Mucosa of stomach (tissue), 1 donor: ENCODE measurements around the gene ABHD17A.
A peak's percentile ranks its signal among the peaks of the same experiment; 100 is the strongest.
"Not testable (repeated sequence)": the region's sequence is repeated elsewhere in the genome, so short reads cannot be mapped to it uniquely, and the experiment has no call there.

Source experiments
- H3K27me3 ChIP-seq: one replicate; pipeline ENCODE4 v1.7.0; 2013; ENCODE audit warnings: mild to moderate bottlenecking, low read length; ENCODE audit not compliant: control insufficient read depth, insufficient read depth
- H3K36me3 ChIP-seq: one replicate; pipeline ENCODE4 v1.7.0; 2013; ENCODE audit warnings: low read length; ENCODE audit not compliant: control insufficient read depth, insufficient read depth
- H3K4me1 ChIP-seq: one replicate; pipeline ENCODE4 v1.7.0; 2013; ENCODE audit warnings: mild to moderate bottlenecking, low read length; ENCODE audit not compliant: control insufficient read depth, insufficient read depth
- H3K4me3 ChIP-seq: one replicate; pipeline ENCODE4 v1.7.0; 2013; ENCODE audit warnings: low read length
- H3K9ac ChIP-seq: one replicate; pipeline ENCODE4 v1.7.0; 2013; ENCODE audit warnings: mild to moderate bottlenecking, low read length, moderate library complexity
- H3K9me3 ChIP-seq: one replicate; pipeline ENCODE4 v1.7.0; 2013; ENCODE audit warnings: mild to moderate bottlenecking, low read length, moderate library complexity; ENCODE audit not compliant: control insufficient read depth
- donor health status: Pancreatic carcinoma.

ABHD17A gene

DNA sequence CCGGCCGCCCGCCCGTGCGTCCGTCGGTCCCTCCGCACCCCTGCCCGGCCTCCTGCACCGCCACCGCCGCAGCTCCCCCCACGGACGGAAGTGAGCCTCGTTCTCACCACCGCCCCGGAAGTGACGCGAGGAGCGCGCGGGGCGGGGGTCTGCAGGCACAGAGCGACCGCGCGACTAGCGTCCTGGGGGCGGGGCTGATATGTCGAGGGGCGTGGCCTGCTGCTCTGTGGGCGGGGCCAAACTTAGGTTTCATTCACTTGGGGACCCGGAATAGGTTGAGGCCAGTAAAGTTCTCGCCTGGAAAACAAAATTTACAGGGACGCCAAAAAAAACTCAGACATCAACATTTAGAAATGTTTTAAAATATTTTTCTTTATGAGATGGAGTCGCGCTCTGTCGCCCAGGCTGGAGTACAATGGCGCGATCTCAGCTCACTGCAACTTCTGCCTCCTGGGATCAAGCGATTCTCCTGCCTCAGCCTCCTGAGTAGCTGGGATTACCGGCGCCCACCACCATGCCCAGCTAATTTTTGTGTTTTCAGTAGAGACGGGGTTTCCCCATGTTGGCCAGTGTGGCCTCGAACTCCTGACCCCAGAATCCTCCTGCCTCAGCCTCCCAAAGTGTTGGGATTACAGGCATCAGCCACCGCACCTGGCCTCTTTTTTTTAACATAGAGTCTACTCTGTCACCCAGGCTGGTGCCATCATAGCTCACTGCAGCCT is at the start of gene ABHD17A:
ABHD17A (minus strand) TSS at position 99 of the 722 bp plus-strand sequence. CDS start 3,930 bp downstream, outside the sequence.
- H3K27me3 ChIP-seq, H3K9me3 ChIP-seq, H3K36me3 ChIP-seq: not testable (repeated sequence)
- Histone ChIP-seq H3K9ac (peak within 1 kb of the TSS; percentile 72), H3K4me1 (peaks cover 21% of the 10 kb centered on the region), H3K4me3 (peak within 1 kb of the TSS; percentile 60)

DNA sequence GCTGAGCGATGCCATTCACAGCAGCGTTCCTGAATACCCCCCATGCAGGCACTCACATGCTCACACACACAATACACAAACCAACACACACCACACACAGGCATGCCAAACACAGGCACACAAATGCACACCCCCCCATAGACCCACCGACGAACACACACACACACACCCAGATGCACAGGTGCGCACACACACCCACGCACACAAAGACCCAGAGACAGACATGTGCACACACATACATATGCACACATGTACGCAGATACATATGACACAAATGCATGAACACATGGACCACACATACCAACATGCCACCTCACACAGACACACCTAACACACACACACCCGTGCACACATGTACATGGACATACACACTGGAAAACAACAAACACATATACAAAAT is 48.6 kb upstream of the ABHD17A start:
- H3K36me3 ChIP-seq: no peaks in the 10 kb centered on the region
- peaks cover 21% of the 10 kb centered on the region for H3K4me1 ChIP-seq
- peaks cover 8% of the 10 kb centered on the region for H3K27me3 ChIP-seq
- H3K9ac ChIP-seq: no peak overlapping the region
- H3K9me3 ChIP-seq: no peaks in the 10 kb centered on the region
- H3K4me3 ChIP-seq: no peak overlapping the region

GRCh38 chr19:1933244-1933643 is 47.9 kb upstream of the ABHD17A start:
- no peaks in the 10 kb centered on the region for H3K36me3 ChIP-seq
- H3K9me3 ChIP-seq: no peaks in the 10 kb centered on the region

GRCh38 chr19:1932395-1932794 is 47.1 kb upstream of the ABHD17A start:
- Histone ChIP-seq H3K27me3 (peaks cover 8% of the 10 kb centered on the region), H3K9ac (no peak overlapping the region), H3K36me3 (no peaks in the 10 kb centered on the region), H3K9me3 (no peaks in the 10 kb centered on the region), H3K4me3 (no peak overlapping the region), H3K4me1 (peaks cover 22% of the 10 kb centered on the region)

More at GRCh38 chr19:1933244-1933643, 47.9 kb upstream of the ABHD17A start:
- Histone ChIP-seq H3K4me3 (no peak overlapping the region), H3K4me1 (peaks cover 22% of the 10 kb centered on the region), H3K27me3 (peaks cover 8% of the 10 kb centered on the region), H3K9ac (no peak overlapping the region)

DNA sequence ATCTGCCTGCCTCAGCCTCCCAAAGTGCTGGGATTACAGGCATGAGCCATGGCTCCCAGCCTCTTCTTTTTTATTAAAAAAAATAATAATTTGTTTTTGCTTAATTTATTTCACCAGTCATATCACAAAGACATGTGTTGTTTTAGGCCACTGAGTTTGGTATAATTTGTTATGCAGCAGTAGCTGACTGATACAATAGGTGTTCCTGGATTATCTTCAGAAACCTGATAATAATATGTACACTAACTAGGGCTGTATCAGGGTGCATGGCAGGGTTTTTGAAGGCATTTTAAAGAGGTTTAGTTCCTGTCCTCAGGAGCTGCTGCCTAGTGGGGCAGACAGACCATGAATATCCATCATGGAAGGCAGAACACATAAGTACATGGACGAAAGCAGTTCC is 46.1 kb upstream of the ABHD17A start:
- H3K4me3 ChIP-seq: no peak overlapping the region
- no peaks in the 10 kb centered on the region for H3K9me3 ChIP-seq
- no peak overlapping the region for H3K9ac ChIP-seq
- no peaks in the 10 kb centered on the region for H3K36me3 ChIP-seq
- H3K27me3 ChIP-seq: peaks cover 8% of the 10 kb centered on the region
- H3K4me1 ChIP-seq: peaks cover 22% of the 10 kb centered on the region

DNA sequence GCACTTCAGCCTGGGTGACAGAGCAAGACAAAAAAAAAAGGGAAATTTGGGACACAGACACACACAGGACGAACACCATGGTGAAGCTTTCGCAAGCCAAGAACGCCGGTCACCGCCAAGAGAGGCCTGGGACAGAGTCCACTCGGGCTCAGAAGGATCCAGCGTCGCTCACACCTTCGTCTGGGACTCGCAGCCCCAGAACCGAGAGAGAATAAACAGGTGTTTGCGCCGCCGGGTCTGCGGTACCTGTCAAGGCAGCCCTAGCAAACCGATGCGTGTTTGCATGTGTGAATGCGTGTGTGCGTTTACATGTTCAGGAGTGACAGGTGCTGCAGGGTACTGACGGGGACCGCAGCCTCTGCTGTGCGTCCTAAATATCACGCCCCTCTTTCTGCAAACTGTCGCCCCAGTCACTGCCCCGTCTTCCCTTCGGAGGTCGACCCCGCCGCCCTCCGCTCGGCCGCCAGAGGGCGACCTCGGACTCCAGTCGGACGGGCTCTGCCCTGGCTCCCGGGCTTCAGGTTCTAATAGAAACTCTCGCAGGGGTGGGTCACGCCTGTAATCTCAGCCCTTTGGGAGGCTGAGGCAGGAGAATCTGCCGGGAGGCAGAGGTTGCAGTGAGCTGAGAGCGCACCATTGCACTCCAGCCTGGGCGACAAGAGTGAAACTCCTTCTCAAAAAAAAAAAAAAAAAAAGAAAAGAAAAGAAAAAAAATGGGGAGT is 43.9 kb upstream of the ABHD17A start:
- H3K9me3 ChIP-seq: no peaks in the 10 kb centered on the region
- peaks cover 13% of the 10 kb centered on the region for H3K4me1 ChIP-seq
- H3K36me3 ChIP-seq: no peaks in the 10 kb centered on the region
- H3K27me3 ChIP-seq: peaks cover 4% of the 10 kb centered on the region
- H3K4me3 ChIP-seq: peak overlapping the region; percentile 19
- peak overlapping the region; percentile 47 for H3K9ac ChIP-seq

DNA sequence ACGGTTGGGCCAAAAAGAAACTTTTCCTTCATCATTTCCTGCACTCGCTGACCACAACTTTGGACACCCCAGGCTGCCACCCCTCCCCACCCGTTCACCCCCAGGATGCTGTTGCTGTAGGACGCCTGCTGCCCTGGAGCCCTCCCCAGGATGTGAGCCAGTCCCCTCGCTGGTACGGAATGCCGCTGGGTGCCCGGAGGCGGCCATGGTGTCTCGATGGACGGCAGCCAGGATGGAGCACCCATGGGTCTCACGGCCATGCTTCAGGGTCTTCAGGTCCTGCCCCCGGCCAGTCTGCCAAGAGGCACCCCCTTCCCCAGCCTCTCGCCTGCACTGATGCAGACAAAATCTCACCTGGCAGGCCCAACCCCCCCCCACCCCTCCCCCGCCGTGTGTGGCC is 40.2 kb upstream of the ABHD17A start:
- Histone ChIP-seq H3K9me3 (no peaks in the 10 kb centered on the region), H3K4me3 (no peak overlapping the region), H3K4me1 (peaks cover 13% of the 10 kb centered on the region), H3K36me3 (peaks cover 5% of the 10 kb centered on the region), H3K27me3 (peaks cover 4% of the 10 kb centered on the region), H3K9ac (no peak overlapping the region)

- H3K4me1 ChIP-seq: peaks cover 5% of the 10 kb centered on the region
- no peak overlapping the region for H3K9ac ChIP-seq
- H3K36me3 ChIP-seq: peaks cover 5% of the 10 kb centered on the region
- H3K9me3 ChIP-seq: no peaks in the 10 kb centered on the region
- H3K27me3 ChIP-seq: no peaks in the 10 kb centered on the region
- H3K4me3 ChIP-seq: no peak overlapping the region
Observed at GRCh38 chr19:1924320-1924961, 39.1 kb upstream of the ABHD17A start.

DNA sequence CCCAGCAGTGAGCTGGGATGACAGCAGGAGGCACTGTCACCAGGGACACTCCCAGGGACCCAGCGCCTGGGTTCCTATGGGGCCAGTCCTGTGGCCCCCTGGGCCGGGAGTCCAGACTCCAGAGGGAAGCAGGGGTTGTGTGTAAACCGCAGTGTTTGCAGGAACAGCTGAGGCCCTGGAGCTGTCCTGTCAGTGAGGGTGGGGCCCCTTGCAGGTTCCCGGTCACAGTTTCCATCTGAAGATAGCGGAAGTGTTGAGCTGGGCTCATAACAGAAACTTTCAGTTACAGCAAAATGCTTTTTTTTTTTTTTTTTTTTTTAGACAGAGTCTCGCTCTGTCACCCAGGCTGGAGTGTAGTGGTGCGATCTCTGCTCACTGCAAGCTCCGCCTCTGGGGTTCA is 38.0 kb upstream of the ABHD17A start:
- no peak overlapping the region for H3K4me3 ChIP-seq
- H3K36me3 ChIP-seq: peaks cover 5% of the 10 kb centered on the region
- H3K4me1 ChIP-seq: no peaks in the 10 kb centered on the region
- H3K27me3 ChIP-seq: no peaks in the 10 kb centered on the region
- H3K9ac ChIP-seq: no peak overlapping the region
- H3K9me3 ChIP-seq: no peaks in the 10 kb centered on the region

GRCh38 chr19:1922803-1923202 is 37.5 kb upstream of the ABHD17A start:
- H3K36me3 ChIP-seq: peaks cover 5% of the 10 kb centered on the region
- no peak overlapping the region for H3K9ac ChIP-seq
- H3K27me3 ChIP-seq: no peaks in the 10 kb centered on the region
- no peak overlapping the region for H3K4me3 ChIP-seq
- no peaks in the 10 kb centered on the region for H3K9me3 ChIP-seq
- no peaks in the 10 kb centered on the region for H3K4me1 ChIP-seq

DNA sequence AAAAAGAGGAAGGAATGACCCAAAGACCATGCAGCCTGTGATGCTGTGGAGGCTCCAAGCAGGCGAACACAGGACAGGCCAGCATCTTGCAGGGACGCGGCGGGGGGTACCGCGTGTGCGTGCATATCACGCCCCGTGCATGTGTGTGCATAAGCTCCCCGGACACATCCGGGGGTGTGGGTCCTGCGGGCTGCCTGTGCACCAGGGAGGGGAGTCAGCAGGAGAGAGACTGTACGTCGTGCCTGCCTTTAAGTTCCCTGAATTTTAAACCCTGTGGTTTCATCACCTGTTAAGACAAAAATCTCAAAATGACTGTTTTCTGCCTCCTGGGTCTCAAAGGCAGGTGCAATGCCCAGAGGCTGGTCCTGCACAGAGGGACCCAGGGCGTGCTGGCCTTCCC is 36.5 kb upstream of the ABHD17A start:
- Histone ChIP-seq H3K4me1 (no peaks in the 10 kb centered on the region), H3K36me3 (peaks cover 5% of the 10 kb centered on the region), H3K27me3 (no peaks in the 10 kb centered on the region), H3K9ac (no peak overlapping the region), H3K4me3 (no peak overlapping the region), H3K9me3 (no peaks in the 10 kb centered on the region)

DNA sequence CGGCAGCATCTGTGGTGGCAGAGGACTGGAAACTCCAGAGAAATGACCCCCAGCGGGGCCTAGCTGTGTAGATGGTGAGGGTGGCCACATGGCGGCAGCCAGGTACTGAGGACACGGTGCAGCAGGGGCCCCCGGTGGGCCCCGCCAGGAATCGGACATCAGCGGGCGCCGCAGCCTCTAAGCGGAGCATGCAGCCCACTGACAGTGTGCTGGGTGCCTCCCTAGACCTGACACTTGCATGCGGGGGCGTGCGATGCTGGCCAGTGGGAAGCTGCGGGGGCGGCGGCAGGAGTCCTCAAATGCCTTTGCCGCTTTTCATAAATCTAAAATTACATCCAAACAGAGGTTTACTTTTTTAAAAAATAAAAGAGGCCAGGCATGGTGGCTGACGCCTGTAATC is 36.0 kb upstream of the ABHD17A start:
- Histone ChIP-seq H3K9me3 (no peaks in the 10 kb centered on the region), H3K4me1 (no peaks in the 10 kb centered on the region), H3K36me3 (peaks cover 5% of the 10 kb centered on the region), H3K9ac (no peak overlapping the region), H3K4me3 (no peak overlapping the region), H3K27me3 (no peaks in the 10 kb centered on the region)
